ENCODE measurements around the gene DGUOK.
A peak's percentile ranks its signal among the peaks of the same experiment; 100 is the strongest.

The DGUOK gene

GRCh38 chr2:73921581-73921980 is 5.1 kb upstream of the DGUOK start:
- TF ChIP-seq MAX (IDR thresholded peaks at IDR 0.05; ENCODE audit: low read depth, low read length) = no peak
- DNase-seq (ENCODE audit: low read depth) = no peak
- no peak overlapping the region for H3K4me3 ChIP-seq (ENCODE audit: low read depth, low read length)

- no peak overlapping the region for H3K4me3 ChIP-seq (ENCODE audit: low read depth, low read length)
- TF ChIP-seq CTCF (IDR thresholded peaks at IDR 0.05; ENCODE audit: low read depth, low read length) (no peak), MYC (IDR thresholded peaks at IDR 0.05; ENCODE audit: low read depth, low read length) (no peak), POLR2A (IDR thresholded peaks at IDR 0.05; ENCODE audit: extremely low read depth, insufficient read length) (no peak), MAX (IDR thresholded peaks at IDR 0.05; ENCODE audit: low read depth, low read length) (no peak)
- DNase-seq (ENCODE audit: low read depth) = no peak
These were observed 4.0 kb upstream of the DGUOK start for GRCh38 chr2:73922681-73923080.

GRCh38 chr2:73925033-73925704 is 1.5 kb upstream of the DGUOK start:
- no peak for TF ChIP-seq POLR2A (IDR thresholded peaks at IDR 0.05; ENCODE audit: extremely low read depth, insufficient read length)
- TF ChIP-seq MYC (IDR thresholded peaks at IDR 0.05; ENCODE audit: low read depth, low read length) = no peak
- no peak for TF ChIP-seq CTCF (IDR thresholded peaks at IDR 0.05; ENCODE audit: low read depth, low read length)
- no peak for TF ChIP-seq MAX (IDR thresholded peaks at IDR 0.05; ENCODE audit: low read depth, low read length)
- DNase-seq (ENCODE audit: low read depth) = peak; percentile 76
- no peak overlapping the region for H3K4me3 ChIP-seq (ENCODE audit: low read depth, low read length)

- peak overlapping the region; percentile 95 for H3K4me3 ChIP-seq (ENCODE audit: low read depth, low read length)
- no peak for TF ChIP-seq CTCF (IDR thresholded peaks at IDR 0.05; ENCODE audit: low read depth, low read length)
- no peak for TF ChIP-seq MYC (IDR thresholded peaks at IDR 0.05; ENCODE audit: low read depth, low read length)
- no peak for TF ChIP-seq MAX (IDR thresholded peaks at IDR 0.05; ENCODE audit: low read depth, low read length)
- TF ChIP-seq POLR2A (IDR thresholded peaks at IDR 0.05; ENCODE audit: extremely low read depth, insufficient read length) = no peak
- DNase-seq (ENCODE audit: low read depth) = peak; percentile 23
These were observed 707 bp upstream of the DGUOK start for GRCh38 chr2:73925853-73926492.

- TF ChIP-seq MAX (IDR thresholded peaks at IDR 0.05; ENCODE audit: low read depth, low read length) (no peak), POLR2A (IDR thresholded peaks at IDR 0.05; ENCODE audit: extremely low read depth, insufficient read length) (no peak), MYC (IDR thresholded peaks at IDR 0.05; ENCODE audit: low read depth, low read length) (no peak), CTCF (IDR thresholded peaks at IDR 0.05; ENCODE audit: low read depth, low read length) (no peak)
- no peak for DNase-seq (ENCODE audit: low read depth)
- H3K4me3 ChIP-seq (ENCODE audit: low read depth, low read length) = peak overlapping the region; percentile 95
These were observed 664 bp downstream of the DGUOK start for GRCh38 chr2:73927344-73927743.

- TF ChIP-seq MYC (IDR thresholded peaks at IDR 0.05; ENCODE audit: low read depth, low read length) = no peak
- TF ChIP-seq MAX (IDR thresholded peaks at IDR 0.05; ENCODE audit: low read depth, low read length) = no peak
- no peak for TF ChIP-seq CTCF (IDR thresholded peaks at IDR 0.05; ENCODE audit: low read depth, low read length)
- TF ChIP-seq POLR2A (IDR thresholded peaks at IDR 0.05; ENCODE audit: extremely low read depth, insufficient read length) = no peak
- DNase-seq (ENCODE audit: low read depth) = peak; percentile 40
- peak overlapping the region; percentile 42 for H3K4me3 ChIP-seq (ENCODE audit: low read depth, low read length)
These were observed 2.3 kb downstream of the DGUOK start for GRCh38 chr2:73928963-73929347.

Data from NB4 (cell line).